ENCODE data around the gene POU3F3.

GRCh38 chr2:104902317-104902716 is 48.4 kb downstream of the POU3F3 start:
- no peak for TF ChIP-seq POLR2AphosphoS5 (IDR thresholded peaks at IDR 0.05)
- no peak for TF ChIP-seq CTCF (IDR thresholded peaks at IDR 0.05)
